Right renal pelvis (tissue), 4 donors: ENCODE data around the gene INO80. TPM values are rescaled to one million over a fixed set of nuclear protein-coding genes. Genes with fewer than 3 reads are reported as not detected.
"Not testable (repeated sequence)": the region's sequence is repeated elsewhere in the genome, so short reads cannot be mapped to it uniquely, and the experiment has no call there.

Experiments
- DNase-seq, 4 donors: peaks; one replicate each; pipeline ENCODE4 v3.0.0-alpha.2; 2013; ENCODE audit warnings: low read depth in 4 of 4, low spot score in 3 of 4, missing footprints in 1 of 4
- polyA plus RNA-seq, 4 donors: library from polyadenylated mRNA; unstranded; fragments of 120-200 nt; gene quantifications; one replicate each; pipeline ENCODE4 v1.2.1, GENCODE V29; 2013; ENCODE audit not compliant: insufficient read length in 4 of 4

Gene INO80
- polyA plus RNA-seq, 4 donors: 20.1 to 22.9 (median 21.5) TPM

DNA sequence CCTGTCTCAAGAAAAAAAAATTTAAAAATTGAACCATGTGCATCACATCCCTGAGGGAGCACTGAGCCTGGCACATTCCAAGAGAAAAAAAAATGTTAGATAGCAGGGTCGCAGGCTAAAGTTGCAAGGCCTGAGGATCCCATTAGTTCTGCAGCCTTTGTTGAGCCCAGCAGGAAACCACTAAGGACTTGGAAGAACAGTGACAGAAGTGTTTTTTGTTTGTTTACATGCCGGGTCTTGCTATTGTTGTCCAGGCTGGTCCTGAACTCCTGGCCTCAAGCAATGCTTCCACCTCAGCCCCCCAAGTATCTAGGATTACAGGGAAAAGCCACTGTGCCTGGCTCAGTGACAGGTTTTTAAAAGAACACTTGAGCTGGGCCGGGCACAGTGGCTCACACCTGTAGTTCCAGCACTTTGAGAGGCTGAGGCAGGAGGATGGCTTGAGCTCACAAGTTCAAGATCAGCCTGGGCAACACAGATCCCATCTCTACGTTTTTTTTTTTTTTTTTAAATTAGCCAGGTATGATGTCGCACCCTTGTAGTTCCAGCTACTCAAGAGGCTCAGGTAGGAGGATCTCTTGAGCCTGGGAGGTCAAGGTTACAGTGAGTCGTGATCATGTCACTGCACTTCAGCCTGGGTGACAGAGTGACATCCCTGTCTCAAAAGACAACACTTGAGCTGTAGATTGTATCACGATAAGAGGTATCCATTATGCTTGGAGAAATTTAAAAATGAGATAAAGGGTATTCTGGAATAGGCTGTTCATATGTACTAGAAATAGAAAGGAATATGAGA, 147.6 kb downstream of the INO80 start:
- no peak for DNase-seq

DNA sequence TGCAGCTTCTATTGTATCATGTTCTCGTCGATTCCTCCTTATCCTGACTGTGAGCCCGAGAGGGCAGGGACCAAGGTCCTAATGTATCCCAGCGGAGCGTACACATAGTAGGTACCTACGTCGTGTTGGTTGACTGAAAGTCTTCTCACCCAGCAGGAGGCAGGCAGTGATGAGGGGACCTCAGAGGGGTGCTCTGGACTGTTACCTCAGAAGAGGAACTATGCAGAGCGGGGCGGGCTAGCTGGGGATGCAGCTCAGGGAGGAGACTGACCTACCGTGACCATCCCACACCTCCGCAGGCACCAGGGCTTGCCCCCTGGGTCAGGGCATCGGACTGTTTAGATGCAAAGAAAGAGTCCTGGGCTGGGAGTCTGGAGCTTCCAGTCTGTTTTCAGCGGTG, 151.4 kb downstream of the INO80 start:
- no peak for DNase-seq

DNA sequence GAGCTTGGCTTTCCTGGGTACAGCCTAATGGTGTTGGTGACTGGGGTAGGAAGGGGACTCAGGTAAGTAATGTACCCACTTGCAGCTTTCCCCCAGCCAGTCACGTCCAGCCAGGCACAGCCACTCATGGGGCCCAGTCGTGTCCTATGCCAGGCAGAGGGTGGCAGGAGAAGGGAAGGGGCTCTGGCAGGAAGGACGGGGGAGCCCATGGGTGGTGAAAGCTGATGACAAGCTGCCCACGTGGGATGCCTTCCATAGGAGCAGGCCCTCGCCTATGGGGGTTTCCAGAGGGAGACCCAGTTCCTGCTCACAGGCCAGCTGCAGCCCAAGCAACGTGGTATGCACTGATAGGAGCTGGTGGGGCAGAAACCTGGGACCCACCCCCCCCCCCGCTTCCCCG, 152.1 kb downstream of the INO80 start:
- DNase-seq: no peak

DNA sequence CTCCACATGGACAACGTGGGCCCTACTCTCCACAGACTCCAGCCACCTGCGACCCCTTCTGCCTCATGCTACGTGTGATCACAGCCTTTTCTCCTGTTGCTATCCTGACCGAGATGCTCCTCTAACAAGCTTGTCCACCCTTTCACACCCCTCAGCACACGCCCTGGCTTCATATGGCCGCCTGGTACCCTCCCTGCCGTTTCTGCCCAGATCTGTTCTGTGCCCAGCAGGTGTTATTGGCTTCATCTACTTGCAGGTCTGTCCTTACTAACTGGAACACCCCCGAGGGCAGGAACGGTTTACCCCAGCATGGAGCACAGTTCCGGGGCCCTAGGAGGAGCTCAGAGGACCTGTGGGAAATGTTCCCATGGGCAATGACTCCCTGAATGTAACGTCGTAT, 152.9 kb downstream of the INO80 start:
- DNase-seq: no peak

DNA sequence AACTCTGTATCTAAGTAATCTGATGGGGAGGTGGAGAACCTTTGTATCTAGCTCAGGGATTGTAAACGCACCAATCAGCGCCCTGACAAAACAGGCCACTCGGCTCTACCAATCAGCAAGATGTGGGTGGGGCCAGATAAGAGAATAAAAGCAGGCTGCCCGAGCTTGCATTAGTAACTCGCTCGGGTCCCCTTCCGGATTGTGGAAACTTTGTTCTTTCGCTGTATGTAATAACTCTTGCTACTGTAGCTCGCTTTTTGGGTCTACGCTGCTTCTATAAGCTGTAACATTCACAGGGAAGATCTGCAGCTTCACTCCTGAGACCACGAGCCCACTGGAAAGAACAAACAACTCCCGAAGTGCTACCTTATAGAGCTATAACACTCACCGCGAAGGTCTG, 153.8 kb downstream of the INO80 start:
- DNase-seq: not testable (repeated sequence)

DNA sequence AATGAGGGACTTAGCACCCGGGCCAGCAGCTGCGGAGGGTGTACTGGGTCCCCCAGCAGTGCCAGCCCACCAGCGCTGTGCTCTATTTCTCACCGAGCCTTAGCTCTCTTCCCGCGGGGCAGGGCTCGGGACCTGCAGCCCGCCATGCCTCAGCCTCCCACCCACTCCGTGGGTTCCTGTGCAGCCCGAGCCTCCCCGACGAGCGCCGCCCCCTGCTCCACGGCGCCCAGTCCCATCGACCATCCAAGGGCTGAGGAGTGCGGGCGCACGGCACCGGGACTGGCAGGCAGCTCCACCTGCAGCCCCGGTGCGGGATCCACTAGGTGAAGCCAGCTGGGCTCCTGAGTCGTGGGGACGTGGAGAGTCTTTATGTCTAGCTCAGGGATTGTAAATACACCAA, 154.3 kb downstream of the INO80 start:
- DNase-seq: not testable (repeated sequence)

DNA sequence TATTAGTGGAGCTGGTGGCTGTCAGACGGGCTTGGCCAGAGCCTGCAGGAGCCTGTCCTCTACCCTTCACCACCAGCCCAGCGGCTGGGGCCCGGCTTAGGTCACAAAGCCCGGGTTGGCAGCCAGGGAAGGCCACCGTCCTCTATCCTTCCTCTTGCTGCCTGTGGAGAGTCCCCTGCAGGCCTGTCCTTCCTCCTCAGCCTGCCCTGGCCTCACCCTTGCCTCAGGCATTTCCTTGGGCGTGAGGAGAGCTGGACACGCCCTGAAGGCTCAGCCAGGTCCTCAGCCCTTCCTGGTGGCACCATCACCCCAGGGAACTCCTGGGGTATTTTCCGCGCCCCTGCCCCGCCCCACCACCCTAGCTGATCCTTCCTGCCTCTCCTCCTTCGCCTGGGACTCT, 155.2 kb downstream of the INO80 start:
- DNase-seq: no peak

DNA sequence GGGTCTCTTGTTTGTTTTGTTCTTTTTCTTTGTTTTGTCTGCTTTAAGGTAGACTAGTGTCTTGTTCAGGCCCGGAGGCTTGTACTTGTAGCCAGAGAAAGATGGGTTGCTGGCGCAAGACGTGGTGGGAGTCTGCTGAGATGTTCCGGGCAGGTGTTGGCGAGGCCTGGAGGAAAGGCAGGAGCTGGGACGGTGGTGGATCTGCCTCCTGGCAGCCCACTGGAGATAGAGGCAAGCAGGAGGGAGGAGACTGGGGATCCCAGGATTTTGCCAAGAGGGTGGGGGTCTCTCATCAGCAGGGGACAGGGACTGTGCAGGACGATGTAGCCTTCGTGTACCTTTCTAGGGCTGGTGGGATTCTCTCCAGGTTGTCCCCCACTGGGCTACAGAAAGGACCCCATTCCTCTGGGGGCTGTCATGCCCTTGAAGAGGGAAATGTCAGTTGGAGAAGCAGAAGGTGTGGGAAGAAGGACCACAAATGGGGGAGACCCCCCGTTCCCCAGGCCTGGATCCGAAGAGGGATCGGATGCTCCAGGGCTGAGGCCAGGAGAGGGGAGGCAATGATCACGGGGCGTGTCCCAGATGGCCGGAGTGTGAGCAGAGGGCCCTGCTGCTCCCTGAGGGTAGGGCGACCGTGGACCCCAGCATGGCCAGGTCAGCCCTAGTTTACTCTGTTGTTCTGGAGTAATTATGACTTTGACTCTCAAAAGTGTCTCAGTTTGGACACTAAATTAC, 155.8 kb downstream of the INO80 start:
- no peak for DNase-seq

DNA sequence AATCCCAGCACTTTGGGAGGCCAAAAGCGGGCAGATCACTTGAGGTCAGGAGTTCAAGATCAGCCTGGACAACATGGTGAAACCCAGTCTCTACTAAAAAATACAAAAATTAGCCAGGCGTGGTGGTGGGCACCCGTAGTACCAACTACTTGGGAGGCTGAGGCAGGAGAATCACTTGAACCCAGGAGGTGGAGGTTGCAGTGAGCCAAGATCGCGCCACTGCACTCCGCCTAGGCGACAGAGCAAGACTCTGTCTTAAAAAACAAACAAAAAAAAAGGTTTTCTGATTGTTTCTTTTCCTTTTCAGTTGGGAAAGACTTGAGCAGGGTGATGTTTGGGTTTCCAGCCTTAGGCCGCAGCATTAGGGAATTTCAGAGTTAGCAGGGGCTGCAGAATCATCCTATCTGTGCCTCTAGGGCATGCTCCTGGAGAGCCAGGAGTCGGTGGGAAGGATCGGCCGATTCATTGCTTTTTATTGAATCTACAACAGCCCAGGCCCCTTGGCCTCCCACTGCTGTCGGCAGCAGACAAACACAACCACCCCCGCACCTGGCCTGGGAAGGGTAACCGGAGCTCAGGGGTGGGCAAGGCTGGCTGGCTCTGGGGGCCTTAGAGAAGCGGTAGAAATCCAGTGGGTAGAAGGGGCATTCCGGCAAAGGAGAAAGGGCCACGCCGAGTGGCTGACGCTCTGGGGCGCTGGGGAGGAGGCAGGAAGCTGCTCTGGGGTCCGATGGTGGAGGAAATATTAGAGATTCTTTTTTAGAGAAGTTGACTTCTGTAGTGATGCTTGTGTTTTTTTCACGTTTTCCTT, 156.5 kb downstream of the INO80 start:
- peak in 1 of 4 donors; percentile 32 for DNase-seq

DNA sequence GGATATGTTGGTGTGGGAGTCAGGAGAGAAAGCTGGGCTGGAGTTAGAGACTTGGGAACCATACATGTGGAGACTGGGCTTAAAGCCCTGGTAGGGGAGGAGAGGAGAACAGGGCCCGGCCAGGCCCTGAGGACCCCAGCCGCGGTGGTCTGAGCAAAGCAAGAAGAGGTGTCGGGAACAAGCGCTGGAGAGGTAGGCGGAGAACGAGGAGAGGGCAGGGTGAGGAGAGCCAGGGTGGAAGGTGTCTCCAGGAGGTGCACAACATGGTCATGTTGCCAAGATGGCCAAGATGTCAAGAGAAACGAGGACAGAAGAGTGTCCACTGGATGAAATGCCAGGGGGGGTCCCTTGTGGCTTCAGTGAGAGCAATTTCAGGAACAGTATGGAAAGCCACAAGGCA, 157.4 kb downstream of the INO80 start:
- DNase-seq: no peak

DNA sequence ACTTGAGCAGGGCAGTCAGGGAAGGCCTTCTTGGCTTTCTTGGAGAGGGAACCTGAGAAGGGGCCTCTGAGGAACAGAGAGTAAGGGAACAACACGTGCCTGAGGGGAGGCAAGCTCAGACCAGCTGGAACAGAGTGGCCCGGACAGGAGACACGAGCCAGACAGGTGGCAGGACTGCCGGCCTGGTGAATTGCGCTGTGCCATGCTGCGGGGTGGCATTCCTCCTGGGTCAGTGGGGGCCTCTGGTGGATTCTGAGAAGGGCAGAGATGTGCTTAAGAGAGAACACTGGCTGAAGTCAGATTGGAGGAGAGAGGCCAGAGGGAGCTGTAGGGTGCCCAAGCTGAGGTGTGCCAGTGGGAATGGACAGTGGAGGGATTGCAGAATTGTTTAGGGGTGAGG, 157.9 kb downstream of the INO80 start:
- DNase-seq: no peak

DNA sequence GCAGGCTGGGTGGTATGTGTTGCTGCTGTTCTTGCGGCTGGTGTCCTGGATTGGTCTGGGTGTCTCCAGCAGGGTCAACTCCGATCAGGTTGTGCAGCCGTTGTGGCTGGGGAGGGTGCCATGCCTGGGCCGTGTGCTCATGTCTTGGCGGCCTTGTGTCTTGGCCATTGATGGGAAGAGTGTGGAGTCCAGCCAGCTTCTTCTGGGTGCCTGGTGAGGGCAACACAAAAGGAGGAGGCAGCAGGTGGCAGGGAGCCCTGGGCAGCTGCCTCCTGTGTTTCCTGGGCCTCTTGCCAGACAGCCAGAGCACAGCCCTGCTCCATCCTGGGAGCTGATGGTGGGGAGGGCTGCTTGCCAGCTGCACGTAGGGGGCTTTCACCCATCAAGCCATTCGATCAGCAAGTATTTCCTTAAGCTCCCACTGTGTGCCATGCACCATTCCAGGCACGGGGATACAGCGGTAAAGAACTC, 158.5 kb downstream of the INO80 start:
- DNase-seq: no peak

DNA sequence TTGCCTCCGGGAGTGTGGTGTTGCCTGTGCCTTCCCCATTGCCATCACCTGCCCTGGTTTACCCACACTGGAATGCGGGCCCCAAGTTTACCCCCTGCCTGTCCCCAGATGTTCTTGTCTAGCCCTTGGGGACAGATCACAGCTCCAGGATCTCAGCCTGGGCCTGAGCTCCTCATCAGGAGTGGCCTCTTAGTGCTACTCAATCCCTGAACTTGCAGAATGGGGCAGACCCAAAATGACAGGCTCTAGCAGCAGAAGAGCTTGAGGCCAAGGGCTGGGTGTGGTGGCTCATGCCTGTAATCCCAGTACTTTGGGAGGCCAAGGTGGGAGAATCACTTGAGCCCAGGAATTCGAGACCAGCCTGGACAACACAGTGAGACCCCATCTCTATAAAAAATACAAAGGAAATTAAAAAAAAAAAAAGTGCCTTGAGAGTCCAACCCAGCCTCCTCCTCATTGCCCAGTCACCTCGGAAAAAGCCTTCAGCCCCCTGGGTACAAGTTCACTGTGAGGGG, 159.0 kb downstream of the INO80 start:
- DNase-seq: no peak

DNA sequence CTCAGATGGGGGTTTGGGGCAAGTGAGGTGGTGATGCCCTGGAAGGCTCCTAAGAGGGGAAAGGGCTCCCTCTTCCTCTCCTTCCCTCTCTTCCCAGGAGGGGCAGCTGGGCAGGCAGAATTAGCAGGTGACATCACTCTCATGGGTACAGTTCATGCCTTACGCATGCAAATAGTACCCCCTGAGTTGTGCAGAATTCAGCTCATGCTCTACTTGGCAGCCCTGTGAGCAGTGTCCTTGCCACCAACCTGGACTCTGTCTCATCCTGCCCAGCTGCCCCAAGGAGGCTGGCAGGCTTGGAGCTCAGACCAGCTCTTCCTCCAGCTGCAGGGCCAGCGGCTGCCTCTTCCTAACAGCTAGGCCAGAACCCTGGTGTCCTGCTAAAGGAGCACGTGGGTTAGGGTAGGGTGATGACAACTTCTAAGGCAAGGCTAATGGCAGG, 159.5 kb downstream of the INO80 start:
- no peak for DNase-seq

DNA sequence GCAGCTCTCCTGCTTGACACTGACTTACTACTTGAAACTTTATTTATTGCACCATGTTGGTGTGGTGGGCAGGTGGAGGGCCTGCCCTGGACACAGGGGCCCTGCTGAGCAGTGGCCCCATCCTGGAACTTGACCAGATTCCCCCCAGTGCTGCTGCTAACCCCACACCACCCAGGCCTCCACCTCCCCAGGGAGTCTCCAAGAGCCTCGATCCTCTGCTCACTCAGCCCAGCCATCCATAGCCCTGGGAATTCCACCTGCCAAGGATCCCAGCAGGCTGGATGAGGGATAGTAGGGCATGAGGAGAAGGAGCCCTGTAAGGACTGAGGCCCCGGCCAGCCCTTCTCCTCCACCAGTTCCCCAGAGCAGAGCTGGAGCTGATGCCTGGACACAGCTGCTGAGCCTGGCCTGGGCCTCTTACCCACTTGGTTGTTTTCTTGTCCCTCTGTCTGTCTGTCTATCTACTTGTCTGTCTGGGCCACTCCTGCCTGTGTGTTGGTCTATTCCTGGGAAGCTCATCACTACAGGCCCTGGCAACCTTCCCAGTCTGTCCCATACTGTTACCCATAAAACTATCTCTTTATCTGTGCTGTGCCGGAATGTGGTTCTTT, 160.0 kb downstream of the INO80 start:
- DNase-seq: no peak

DNA sequence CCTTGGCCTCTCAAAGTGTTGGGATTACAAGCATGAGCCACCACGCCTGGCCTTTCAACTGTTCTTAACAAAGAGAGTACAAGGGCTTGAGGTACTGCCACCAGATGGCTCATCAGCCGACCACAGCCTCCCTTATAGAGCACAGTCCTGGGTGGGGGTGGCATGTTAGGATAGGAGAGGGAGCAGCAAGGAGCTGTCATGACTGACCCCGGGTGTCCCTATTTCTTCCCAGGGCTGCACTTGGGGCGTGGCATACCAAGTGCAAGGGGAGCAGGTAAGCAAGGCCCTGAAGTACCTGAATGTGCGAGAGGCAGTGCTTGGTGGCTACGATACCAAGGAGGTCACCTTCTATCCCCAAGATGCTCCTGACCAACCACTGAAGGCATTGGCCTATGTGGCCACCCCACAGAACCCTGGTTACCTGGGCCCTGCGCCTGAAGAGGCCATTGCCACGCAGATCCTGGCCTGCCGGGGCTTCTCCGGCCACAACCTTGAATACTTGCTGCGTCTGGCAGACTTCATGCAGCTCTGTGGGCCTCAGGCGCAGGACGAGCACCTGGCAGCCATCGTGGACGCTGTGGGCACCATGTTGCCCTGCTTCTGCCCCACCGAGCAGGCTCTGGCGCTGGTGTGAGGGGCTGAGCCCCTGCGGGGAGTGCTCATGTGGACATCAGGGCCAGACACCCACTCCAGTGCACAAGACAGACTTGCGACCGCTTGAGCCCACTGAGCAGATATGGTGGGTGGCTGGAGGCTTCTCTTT, 160.8 kb downstream of the INO80 start:
- no peak for DNase-seq

DNA sequence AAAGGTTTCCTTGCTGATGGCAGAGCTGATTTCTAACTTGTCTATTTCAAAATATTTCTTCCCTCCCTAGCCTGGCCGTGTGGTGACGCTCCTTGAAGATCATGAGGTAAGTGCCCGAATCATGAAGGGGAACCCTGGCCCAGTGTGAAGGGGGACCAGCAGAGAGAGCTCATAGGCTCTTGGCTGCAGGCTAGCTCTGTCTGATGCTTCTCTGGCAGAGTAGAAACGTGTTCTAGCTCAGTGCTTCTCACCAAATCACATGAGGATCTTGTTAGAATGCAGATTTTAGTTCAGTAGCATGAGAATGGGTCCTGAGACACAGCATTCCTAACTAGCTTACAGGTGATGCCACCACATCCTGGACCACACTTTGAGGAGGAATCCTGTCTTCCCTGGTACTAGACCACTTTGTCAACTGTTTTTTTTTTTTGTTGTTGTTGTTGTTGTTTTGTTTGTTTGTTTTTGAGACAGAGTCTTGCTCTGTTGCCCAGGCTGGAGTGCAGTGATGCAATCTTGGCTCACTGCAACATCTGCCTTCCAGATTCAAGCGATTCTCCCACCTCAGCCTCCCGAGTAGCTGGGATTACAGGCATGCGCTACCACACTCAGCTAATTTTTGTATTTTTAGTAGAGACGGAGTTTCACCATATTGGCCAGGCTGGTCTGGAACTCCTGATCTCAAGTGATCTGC, 161.8 kb downstream of the INO80 start:
- DNase-seq: not testable (repeated sequence)

DNA sequence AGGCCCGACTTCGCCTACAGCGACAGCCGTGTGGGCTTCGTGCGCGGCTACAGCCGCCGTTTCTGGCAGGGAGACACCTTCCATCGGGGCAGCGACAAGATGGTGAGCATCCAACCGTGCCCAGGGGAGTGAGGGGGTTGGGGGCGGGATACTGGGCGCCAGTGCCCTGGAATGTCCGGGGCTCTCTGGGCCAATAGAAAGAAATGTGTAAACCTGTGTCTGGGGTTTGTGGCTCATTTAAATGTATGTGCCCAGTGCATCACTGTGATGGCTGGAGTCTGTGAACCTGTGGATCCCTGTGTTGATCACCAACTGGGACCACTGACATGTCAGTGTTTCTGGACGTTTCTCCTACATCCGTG, 162.4 kb downstream of the INO80 start:
- no peak for DNase-seq
